Tongue (tissue), 2 donors: Measurements from ENCODE around the gene MVK. TPM values are rescaled to one million over a fixed set of nuclear protein-coding genes. Genes with fewer than 3 reads are reported as not detected.

Source experiments
- DNase-seq: peaks from one replicate; pipeline ENCODE4 v3.0.0-alpha.2; 2015
- total RNA-seq: library from RNA; depleted of rRNA; stranded (reverse); fragments of >200 nt; gene quantifications from one replicate; pipeline ENCODE4 v1.2.3, GENCODE V29; 2014

The MVK gene
- total RNA-seq, 1 donor from 2014 or later = 12.7 TPM

GRCh38 chr12:109635717-109636116 lies 62.1 kb downstream of the MVK start:
- no peak for DNase-seq

GRCh38 chr12:109637348-109637747 lies 63.8 kb downstream of the MVK start:
- no peak for DNase-seq

- no peak for DNase-seq
Measured at GRCh38 chr12:109637996-109638395, 64.4 kb downstream of the MVK start.

GRCh38 chr12:109638735-109639134 lies 65.1 kb downstream of the MVK start:
- DNase-seq = no peak

GRCh38 chr12:109639151-109639872 lies 65.7 kb downstream of the MVK start:
- DNase-seq = no peak

- DNase-seq = no peak
Measured at GRCh38 chr12:109640961-109641360, 67.4 kb downstream of the MVK start.

GRCh38 chr12:109641422-109641821 lies 67.8 kb downstream of the MVK start:
- DNase-seq = no peak

GRCh38 chr12:109642506-109643132 lies 69.0 kb downstream of the MVK start:
- DNase-seq = no peak

- DNase-seq = no peak
Measured at GRCh38 chr12:109645194-109645593, 71.6 kb downstream of the MVK start.

- no peak for DNase-seq
Measured at GRCh38 chr12:109645708-109646107, 72.1 kb downstream of the MVK start.

Other genes starting within 250 kb of the MVK start
- 0.51 TPM for gene MYO1H, start 225.9 kb upstream of the MVK start, total RNA-seq
- gene KCTD10, start 96.5 kb upstream of the MVK start, total RNA-seq = 42.6 TPM
- gene UBE3B, start 96.2 kb upstream of the MVK start, total RNA-seq = 59.7 TPM
- 17.2 TPM for gene MMAB, start 290 bp upstream of the MVK start, total RNA-seq
- gene FAM222A, start 140.0 kb downstream of the MVK start, total RNA-seq = 3.1 TPM